Esophagus muscularis mucosa (tissue), 3 donors: ENCODE results near the gene CDC16.

Source experiments
- CTCF ChIP-seq, 3 experiments: fragments of 200-600 bp in 2 of 3; fragments of 450-650 bp in 1 of 3; sonication (generic) in 2 of 3; IDR thresholded peaks; one replicate each; pipeline ENCODE4 v1.5.1; 2017 to 2019; ENCODE audit warnings: antibody characterized with exemption in 3 of 3, mild to moderate bottlenecking in 2 of 3, moderate library complexity in 1 of 3
- POLR2A ChIP-seq: fragments of 450-650 bp; IDR thresholded peaks from one replicate; pipeline ENCODE4 v1.6.1; 2017; ENCODE audit warnings: antibody characterized with exemption, moderate library complexity, mild to moderate bottlenecking, low read depth

- TF ChIP-seq CTCF (IDR thresholded peaks at IDR 0.05) (peak in 2 of 3 experiments; percentile 9 to 12), POLR2A (no peak)
Measured at GRCh38 chr13:114234645-114235421, at the start of gene CDC16.
